ENCODE measurements around the gene DPF3. TPM values are rescaled to one million over a fixed set of nuclear protein-coding genes. Genes with fewer than 3 reads are reported as not detected.

Gene DPF3
- total and polyA plus RNA-seq, 9 of the 15 experiments (the other 6 are each of a cell fraction or from before 2014, with no cell fraction given) = 0.21 to 4.9 (median 1.2) TPM

- no peak for TF ChIP-seq TAF9B (IDR thresholded peaks at IDR 0.05; ENCODE audit: partially characterized antibody)
- no peak for TF ChIP-seq PHF20 (IDR thresholded peaks at IDR 0.05; ENCODE audit: partially characterized antibody)
- no peak for TF ChIP-seq MTA1 (IDR thresholded peaks at IDR 0.05; ENCODE audit: borderline replicate concordance)
- 0 out of 2 replicates have a peak, but pooled peaks have one; percentile 36 for TF ChIP-seq CREM (IDR thresholded peaks at IDR 0.05; ENCODE audit: low read depth)
- no peak for TF ChIP-seq SIRT6 (IDR thresholded peaks at IDR 0.05; ENCODE audit: low read depth, low read length)
- TF ChIP-seq HMG20A (CRISPR knock-in tag; conservative IDR thresholded peaks at IDR 0.05) = no peak
- no peak; a peak in 1 of 4 replicates for TF ChIP-seq ZMIZ1 (IDR thresholded peaks at IDR 0.05; ENCODE audit: low read depth in 2 of 2, low read length in 2 of 2)
- TF ChIP-seq NCOR1 (IDR thresholded peaks at IDR 0.05) = peak; percentile 84
- TF ChIP-seq MTF1 (CRISPR knock-in tag; IDR thresholded peaks at IDR 0.05; ENCODE audit: borderline replicate concordance) = no peak
- TF ChIP-seq MEIS2 (IDR thresholded peaks at IDR 0.05; ENCODE audit: partially characterized antibody) = peak; percentile 88
- no peak for TF ChIP-seq ZNF518B (CRISPR knock-in tag; IDR thresholded peaks at IDR 0.05)
- no peak for TF ChIP-seq SIX5 (IDR thresholded peaks at IDR 0.05; ENCODE audit: borderline replicate concordance in 1 of 2, insufficient read depth in 1 of 2, low read depth in 1 of 2, low read length in 2 of 2)
- TF ChIP-seq YY1 (IDR thresholded peaks at IDR 0.05; ENCODE audit: borderline replicate concordance in 1 of 3, control insufficient read depth in 1 of 3, extremely low read depth in 1 of 3, insufficient read depth in 3 of 3, insufficient read length in 1 of 3, insufficient replicate concordance in 2 of 3, low read depth in 1 of 3, low read length in 2 of 3) = no peak
- TF ChIP-seq HNRNPH1 (optimal IDR thresholded peaks at IDR 0.05; ENCODE audit: low read depth, low read length) = no peak
- TF ChIP-seq ZFX (CRISPR knock-in tag; IDR thresholded peaks at IDR 0.05) = no peak
- no peak for TF ChIP-seq ZFP1 (CRISPR knock-in tag; IDR thresholded peaks at IDR 0.05)
- TF ChIP-seq SNRNP70 (optimal IDR thresholded peaks at IDR 0.05; ENCODE audit: low read depth, low read length) = no peak
- TF ChIP-seq ZNF217 (CRISPR knock-in tag; IDR thresholded peaks at IDR 0.05) = no peak
- TF ChIP-seq BRCA1 (IDR thresholded peaks at IDR 0.05) = no peak
- no peak for TF ChIP-seq BRCA1 (CRISPR knock-in tag; IDR thresholded peaks at IDR 0.05)
- TF ChIP-seq SNAPC5 (CRISPR knock-in tag; IDR thresholded peaks at IDR 0.05) = no peak
Observed at GRCh38 chr14:72742118-72742837, 151.6 kb downstream of the DPF3 start (continued).

Measured in K562 (cell line).